Endothelial cell of umbilical vein (primary cell): ENCODE results near the gene GULP1.

ENCODE experiments used
- EZH2 ChIP-seq: IDR thresholded peaks from 2 replicates; pipeline ENCODE4 v1.6.1; 2012; ENCODE audit warnings: borderline replicate concordance, low read depth, mild to moderate bottlenecking, moderate library complexity, low read length, inconsistent platforms; ENCODE audit not compliant: severe bottlenecking
- MYC ChIP-seq: IDR thresholded peaks from one replicate; pipeline ENCODE4 v1.6.1; 2011; ENCODE audit warnings: mild to moderate bottlenecking, low read depth, low read length
- POLR2AphosphoS5 ChIP-seq: IDR thresholded peaks from 2 replicates; pipeline ENCODE4 v1.6.1; 2012; ENCODE audit warnings: low read depth, mild to moderate bottlenecking, control low read depth, low read length, moderate library complexity; ENCODE audit not compliant: insufficient read depth

DNA sequence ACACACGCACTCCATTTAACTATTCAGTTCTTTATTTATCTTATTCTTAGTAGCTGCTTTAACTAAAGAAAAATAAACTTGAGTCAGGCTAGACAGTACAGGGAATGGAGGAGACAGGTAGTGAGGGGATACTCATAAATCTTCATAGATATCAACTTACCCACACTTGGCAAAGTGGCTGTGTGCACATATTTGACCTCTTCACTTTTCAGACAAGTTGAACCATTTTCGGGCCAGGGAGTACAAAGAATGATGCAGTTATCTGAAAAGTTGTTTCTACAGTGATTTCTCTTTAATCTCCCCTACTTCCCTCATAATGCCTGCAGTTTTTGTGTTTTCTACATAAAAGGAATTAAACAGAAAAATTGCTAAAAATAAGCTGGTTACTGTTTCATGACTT, 307.5 kb downstream of the GULP1 start:
- TF ChIP-seq MYC (no peak), EZH2 (no peak), POLR2AphosphoS5 (no peak)
